DMS114 treated with DMSO at 0.1 percent for 48 hours (cell line): ENCODE data around the gene PLXDC2.
"Not testable (repeated sequence)": the region's sequence is repeated elsewhere in the genome, so short reads cannot be mapped to it uniquely, and the experiment has no call there.

Experiments
- DNase-seq: peaks from one replicate; lab custom pipeline; 2025; ENCODE audit not compliant: unreplicated experiment; lab: John Stamatoyannopoulos, UW

PLXDC2 gene

GRCh38 chr10:19970717-19971116, 154.5 kb downstream of the PLXDC2 start:
- no peak for DNase-seq

- no peak for DNase-seq
Observed at GRCh38 chr10:19971343-19972052, 155.3 kb downstream of the PLXDC2 start.

GRCh38 chr10:19974138-19974537, 157.9 kb downstream of the PLXDC2 start:
- no peak for DNase-seq

- no peak for DNase-seq
Observed at GRCh38 chr10:19974554-19974953, 158.3 kb downstream of the PLXDC2 start.

GRCh38 chr10:19977097-19977521, 160.9 kb downstream of the PLXDC2 start:
- no peak for DNase-seq

- no peak for DNase-seq
Observed at GRCh38 chr10:19979628-19980027, 163.4 kb downstream of the PLXDC2 start.

GRCh38 chr10:19983880-19984565, 167.8 kb downstream of the PLXDC2 start:
- DNase-seq: no peak

- DNase-seq: no peak
Observed at GRCh38 chr10:19985745-19986144, 169.5 kb downstream of the PLXDC2 start.

GRCh38 chr10:19986591-19986990, 170.4 kb downstream of the PLXDC2 start:
- no peak for DNase-seq

GRCh38 chr10:19987931-19988330, 171.7 kb downstream of the PLXDC2 start:
- DNase-seq: no peak

- DNase-seq: no peak
Observed at GRCh38 chr10:19993714-19994315, 177.6 kb downstream of the PLXDC2 start.

- DNase-seq: no peak
Observed at GRCh38 chr10:19998482-19998881, 182.2 kb downstream of the PLXDC2 start.

GRCh38 chr10:19999431-19999830, 183.2 kb downstream of the PLXDC2 start:
- DNase-seq: no peak

GRCh38 chr10:20002026-20002425, 185.8 kb downstream of the PLXDC2 start:
- not testable (repeated sequence) for DNase-seq

GRCh38 chr10:20002657-20003056, 186.4 kb downstream of the PLXDC2 start:
- no peak for DNase-seq

GRCh38 chr10:20004087-20004523, 187.9 kb downstream of the PLXDC2 start:
- DNase-seq: no peak

GRCh38 chr10:20005638-20006037, 189.4 kb downstream of the PLXDC2 start:
- no peak for DNase-seq

GRCh38 chr10:20006169-20006870, 190.1 kb downstream of the PLXDC2 start:
- no peak for DNase-seq

GRCh38 chr10:20007426-20007825, 191.2 kb downstream of the PLXDC2 start:
- DNase-seq: no peak

GRCh38 chr10:20013991-20014750, 197.9 kb downstream of the PLXDC2 start:
- no peak for DNase-seq

- no peak for DNase-seq
Observed at GRCh38 chr10:20017961-20018360, 201.7 kb downstream of the PLXDC2 start.
